Panc1 (cell line): ENCODE data around the gene SLC38A4. TPM values are rescaled to one million over a fixed set of nuclear protein-coding genes. Genes with fewer than 3 reads are reported as not detected.

Experiments used
- ATAC-seq: fragments of 200-7000 bp; cut with Tn5 transposase; 2 replicates; pipeline ENCODE4 v1.9.1; 2020; ENCODE audit warnings: mild to moderate bottlenecking, moderate library complexity
- BruUV-seq: library from RNA; stranded (reverse); fragments of 400-500 nt; replicated peaks from 2 replicates; lab custom pipeline; 2021; lab: Mats Ljungman, UMichigan
- CTCF ChIA-PET: fragments of 300-600 bp; sonication (Branson Sonifier 250); formaldehyde crosslinking; loops from one replicate; lab custom pipeline; 2022; ENCODE audit warnings: antibody characterized with exemption; lab: Charles Lee
- POLR2A ChIA-PET: fragments of 300-600 bp; sonication (Branson Sonifier 250); formaldehyde crosslinking; loops from one replicate; lab custom pipeline; 2022; ENCODE audit warnings: antibody characterized with exemption; lab: Charles Lee
- DNase-seq: peaks from one replicate; pipeline ENCODE4 v3.0.0-alpha.2; 2010; ENCODE audit warnings: low read depth, low spot score
- H3K27ac ChIP-seq: 2 replicates; pipeline ENCODE4 v1.5.1; 2011; ENCODE audit warnings: mild to moderate bottlenecking, low read length, inconsistent platforms
- H3K27me3 ChIP-seq: fragments of 200-500 bp; sonication (Bioruptor generic); 2 replicates; pipeline ENCODE4 v1.6.0; 2014; ENCODE audit warnings: low read length, inconsistent platforms; ENCODE audit not compliant: control insufficient read depth, insufficient read depth
- H3K36me3 ChIP-seq: fragments of 200-500 bp; sonication (Bioruptor generic); 2 replicates; pipeline ENCODE4 v1.5.1; 2014; ENCODE audit warnings: inconsistent platforms, mild to moderate bottlenecking, low read length, moderate library complexity; ENCODE audit not compliant: control insufficient read depth, insufficient read depth
- H3K4me1 ChIP-seq: 2 replicates; pipeline ENCODE4 v1.5.1; 2011; ENCODE audit warnings: inconsistent platforms, mild to moderate bottlenecking, low read length, moderate library complexity; ENCODE audit not compliant: control insufficient read depth, insufficient read depth
- H3K4me3 ChIP-seq, 2 experiments: 2 replicates each; pipeline ENCODE4 v1.5.1; 2011 to 2012; ENCODE audit warnings: low read depth in 2 of 2, low read length in 2 of 2, mild to moderate bottlenecking in 2 of 2, inconsistent platforms in 1 of 2, moderate library complexity in 1 of 2
- H3K9me3 ChIP-seq: fragments of 200-500 bp; sonication (Bioruptor generic); 2 replicates; pipeline ENCODE4 v1.5.1; 2014; ENCODE audit warnings: low read depth, mild to moderate bottlenecking, inconsistent platforms, low read length, moderate library complexity; ENCODE audit not compliant: control insufficient read depth, insufficient read depth
- CTCF ChIP-seq: fragments of 450-650 bp; IDR thresholded peaks from 2 replicates; pipeline ENCODE4 v1.5.1; 2017; ENCODE audit warnings: mild to moderate bottlenecking
- POLR2AphosphoS5 ChIP-seq: IDR thresholded peaks from 2 replicates; pipeline ENCODE4 v1.6.1; 2012; ENCODE audit warnings: mild to moderate bottlenecking, low read depth, low read length, moderate library complexity
- SIN3A ChIP-seq: IDR thresholded peaks from 2 replicates; pipeline ENCODE4 v1.6.1; 2012; ENCODE audit warnings: low read depth, mild to moderate bottlenecking, low read length, moderate library complexity, borderline replicate concordance; ENCODE audit not compliant: insufficient read depth
- TCF7L2 ChIP-seq: IDR thresholded peaks from 2 replicates; pipeline ENCODE4 v1.6.1; 2011; ENCODE audit warnings: mild to moderate bottlenecking, low read depth, low read length, inconsistent platforms
- in situ Hi-C: cut with HindIII; loops from 2 replicates; pipeline ENCODE4 v1.10.0; 2016; ENCODE audit warnings: low sequenced_read_pairs, low pct_unique_long_range_greater_than_20kb
- intact Hi-C: fragments of 100-400 bp; cut with micrococcal nuclease; formaldehyde crosslinking; loops from one replicate; pipeline ENCODE4 v1.10.0; 2022; ENCODE audit not compliant: unreplicated experiment
- total RNA-seq: library from RNA; stranded (reverse); gene quantifications from one replicate; pipeline ENCODE4 v1.2.1, GENCODE V29; 2021; ENCODE audit not compliant: unreplicated experiment
- TF ChIP-seq, protein P1 (sequence below), 2 experiments: IDR thresholded peaks; 2 replicates each; pipeline ENCODE4 v1.6.1; 2011 to 2012; ENCODE audit warnings: low read depth in 2 of 2, control low read depth in 1 of 2, low read length in 1 of 2, mild to moderate bottlenecking in 1 of 2, moderate library complexity in 1 of 2; ENCODE audit not compliant: insufficient read depth in 1 of 2

SLC38A4 gene
- total RNA-seq, 1 experiment from 2014 or later, result 2.5 TPM

GRCh38 chr12:46865311-46865710 lies 39.5 kb upstream of the SLC38A4 start:
- Histone ChIP-seq H3K36me3 (no peaks in the 10 kb centered on the region), H3K27ac (no peak overlapping the region), H3K4me1 (no peaks in the 10 kb centered on the region), H3K27me3 (no peaks in the 10 kb centered on the region), H3K4me3 (no peak overlapping the region), H3K9me3 (no peaks in the 10 kb centered on the region)
- no peak for DNase-seq
- in situ Hi-C loops (no loop called here), intact Hi-C loops (no loop called here)
- POLR2A ChIA-PET, result no interaction called here
- no TSS peak for BruUV-seq
- TF ChIP-seq SIN3A (no peak), CTCF (no peak), TCF7L2 (no peak), POLR2AphosphoS5 (no peak)
- TF ChIP-seq, protein P1, sequence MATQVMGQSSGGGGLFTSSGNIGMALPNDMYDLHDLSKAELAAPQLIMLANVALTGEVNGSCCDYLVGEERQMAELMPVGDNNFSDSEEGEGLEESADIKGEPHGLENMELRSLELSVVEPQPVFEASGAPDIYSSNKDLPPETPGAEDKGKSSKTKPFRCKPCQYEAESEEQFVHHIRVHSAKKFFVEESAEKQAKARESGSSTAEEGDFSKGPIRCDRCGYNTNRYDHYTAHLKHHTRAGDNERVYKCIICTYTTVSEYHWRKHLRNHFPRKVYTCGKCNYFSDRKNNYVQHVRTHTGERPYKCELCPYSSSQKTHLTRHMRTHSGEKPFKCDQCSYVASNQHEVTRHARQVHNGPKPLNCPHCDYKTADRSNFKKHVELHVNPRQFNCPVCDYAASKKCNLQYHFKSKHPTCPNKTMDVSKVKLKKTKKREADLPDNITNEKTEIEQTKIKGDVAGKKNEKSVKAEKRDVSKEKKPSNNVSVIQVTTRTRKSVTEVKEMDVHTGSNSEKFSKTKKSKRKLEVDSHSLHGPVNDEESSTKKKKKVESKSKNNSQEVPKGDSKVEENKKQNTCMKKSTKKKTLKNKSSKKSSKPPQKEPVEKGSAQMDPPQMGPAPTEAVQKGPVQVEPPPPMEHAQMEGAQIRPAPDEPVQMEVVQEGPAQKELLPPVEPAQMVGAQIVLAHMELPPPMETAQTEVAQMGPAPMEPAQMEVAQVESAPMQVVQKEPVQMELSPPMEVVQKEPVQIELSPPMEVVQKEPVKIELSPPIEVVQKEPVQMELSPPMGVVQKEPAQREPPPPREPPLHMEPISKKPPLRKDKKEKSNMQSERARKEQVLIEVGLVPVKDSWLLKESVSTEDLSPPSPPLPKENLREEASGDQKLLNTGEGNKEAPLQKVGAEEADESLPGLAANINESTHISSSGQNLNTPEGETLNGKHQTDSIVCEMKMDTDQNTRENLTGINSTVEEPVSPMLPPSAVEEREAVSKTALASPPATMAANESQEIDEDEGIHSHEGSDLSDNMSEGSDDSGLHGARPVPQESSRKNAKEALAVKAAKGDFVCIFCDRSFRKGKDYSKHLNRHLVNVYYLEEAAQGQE (IDR thresholded peaks at IDR 0.05; ENCODE audit: insufficient read depth in 1 of 2, low read depth in 2 of 2, low read length in 1 of 2), result no peak
- CTCF ChIA-PET, result no interaction called here
- ATAC-seq, result no peak

- BruUV-seq, result no TSS peak
- intact Hi-C loops, result no loop called here
- H3K4me1 ChIP-seq, result no peaks in the 10 kb centered on the region
- ATAC-seq (no peak), DNase-seq (no peak)
- H3K4me3 ChIP-seq, result no peak overlapping the region
- no peaks in the 10 kb centered on the region for H3K27me3 ChIP-seq
- H3K27ac ChIP-seq, result no peak overlapping the region
- ChIA-PET POLR2A (no interaction called here), CTCF (no interaction called here)
- no peaks in the 10 kb centered on the region for H3K36me3 ChIP-seq
- in situ Hi-C loops, result no loop called here
- no peak for TF ChIP-seq POLR2AphosphoS5
- no peak for TF ChIP-seq TCF7L2
- no peak for TF ChIP-seq CTCF
- TF ChIP-seq, protein P1 (IDR thresholded peaks at IDR 0.05; ENCODE audit: insufficient read depth in 1 of 2, low read depth in 2 of 2, low read length in 1 of 2), result no peak
- no peak for TF ChIP-seq SIN3A
- H3K9me3 ChIP-seq, result peaks cover 33% of the 10 kb centered on the region; the same call in 1 of the 2 replicates
These were observed 32.6 kb upstream of the SLC38A4 start for GRCh38 chr12:46858368-46858767.
